ENCODE measurements around the gene WDR90. TPM values are rescaled to one million over a fixed set of nuclear protein-coding genes. Genes with fewer than 3 reads are reported as not detected.
A peak's percentile ranks its signal among the peaks of the same experiment; 100 is the strongest.

WDR90 gene
- total RNA-seq, 1 experiment from 2014 or later: 118 TPM

DNA sequence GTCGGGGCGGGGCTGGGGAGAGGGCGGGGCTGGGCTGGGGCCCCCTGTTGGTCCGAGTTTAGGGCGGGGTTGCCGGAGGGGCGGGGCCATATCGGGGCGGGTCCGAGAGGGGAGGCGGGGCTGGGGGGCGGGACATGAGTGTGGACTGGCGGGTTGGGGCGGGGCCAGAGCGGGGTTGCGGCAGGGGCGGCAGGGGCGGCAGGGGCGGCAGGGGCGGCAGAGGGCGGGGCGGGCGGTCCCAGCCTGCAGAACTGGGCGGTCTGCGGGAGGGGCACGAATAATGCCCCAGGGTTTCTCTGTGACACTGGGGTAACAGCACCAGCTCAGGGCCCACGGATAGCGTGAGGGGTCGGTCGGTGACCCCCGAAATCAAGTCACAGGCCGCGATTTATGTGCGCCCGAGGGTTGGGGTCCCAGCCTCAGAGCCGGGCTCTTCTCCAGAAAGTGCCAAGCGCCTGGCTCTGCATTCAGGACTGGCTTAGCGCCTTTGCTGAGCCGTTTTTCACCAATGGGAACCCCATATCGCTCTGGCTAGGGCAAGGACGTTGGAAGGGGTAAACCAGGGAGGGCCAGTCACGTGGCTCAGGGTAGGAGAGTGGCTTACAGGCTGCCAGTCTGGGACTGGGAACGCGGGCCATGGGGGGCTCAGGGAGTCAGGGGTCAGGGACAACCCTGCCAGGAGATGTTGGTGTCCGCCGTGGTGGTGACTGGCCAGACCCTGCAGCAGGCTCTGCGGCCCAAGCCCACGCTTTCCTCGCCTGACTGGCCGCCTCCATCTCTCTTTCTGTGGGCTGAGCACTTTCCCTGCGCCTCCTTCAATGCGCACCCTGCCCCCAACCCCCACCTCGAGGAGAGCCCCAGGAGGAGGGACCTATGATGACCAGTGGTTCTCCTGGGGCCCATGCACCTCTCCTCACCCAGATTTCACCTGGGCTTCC is 11.8 kb upstream of the WDR90 start:
- H3K27me3 ChIP-seq (ENCODE audit: insufficient read depth, low read depth): no peaks in the 10 kb centered on the region
- H3K4me2 ChIP-seq: peak overlapping the region; percentile 90
- peak overlapping the region; percentile 91 for H2AFZ ChIP-seq
- no peaks in the 10 kb centered on the region for H3K9me3 ChIP-seq (ENCODE audit: insufficient read depth, low read depth)
- no peak for DNase-seq
- H4K20me1 ChIP-seq (ENCODE audit: insufficient read depth): no peaks in the 10 kb centered on the region
- no peaks in the 10 kb centered on the region for H3K36me3 ChIP-seq (ENCODE audit: low read depth)
- H3K27ac ChIP-seq: 0 out of 2 replicates have a peak overlapping the region, but pooled peaks have one; percentile 80
- peaks cover 11% of the 10 kb centered on the region; the same call in 1 of the 2 replicates for H3K4me1 ChIP-seq (replicated peaks; ENCODE audit: insufficient read depth)
- ChIA-PET POLR2A (ENCODE audit: unreplicated experiment) (interaction anchor here (0.6 to 0.7 kb wide), 4 partner anchors 44 to 854 kb away, joined by 4 to 17 read pairs (median 6); no protein-coding TSS in a partner anchor), CTCF (interaction anchor here (0.5 to 0.9 kb wide), 2 partner anchors 44 to 45 kb away, joined by 3 to 4 read pairs; no protein-coding TSS in a partner anchor)
- H3K4me3 ChIP-seq: peak overlapping the region; percentile 80
- intact Hi-C loops (cut with micrococcal nuclease; ENCODE audit: unreplicated experiment): loop anchor here (2.0 kb wide), 1 partner anchor 45 kb away; no protein-coding TSS in a partner anchor
- no peaks in the 10 kb centered on the region for H3K9me2 ChIP-seq (ENCODE audit: insufficient read depth)
- H3K79me2 ChIP-seq (ENCODE audit: low read depth): peaks cover 19% of the 10 kb centered on the region
- peaks cover 16% of the 10 kb centered on the region for H3F3A ChIP-seq (ENCODE audit: insufficient read depth, low read depth)
- BruUV-seq (replicated peaks): no TSS peak
- TF ChIP-seq EZH2 (IDR thresholded peaks at IDR 0.05; ENCODE audit: low read depth): no peak
- TF ChIP-seq, protein P1, sequence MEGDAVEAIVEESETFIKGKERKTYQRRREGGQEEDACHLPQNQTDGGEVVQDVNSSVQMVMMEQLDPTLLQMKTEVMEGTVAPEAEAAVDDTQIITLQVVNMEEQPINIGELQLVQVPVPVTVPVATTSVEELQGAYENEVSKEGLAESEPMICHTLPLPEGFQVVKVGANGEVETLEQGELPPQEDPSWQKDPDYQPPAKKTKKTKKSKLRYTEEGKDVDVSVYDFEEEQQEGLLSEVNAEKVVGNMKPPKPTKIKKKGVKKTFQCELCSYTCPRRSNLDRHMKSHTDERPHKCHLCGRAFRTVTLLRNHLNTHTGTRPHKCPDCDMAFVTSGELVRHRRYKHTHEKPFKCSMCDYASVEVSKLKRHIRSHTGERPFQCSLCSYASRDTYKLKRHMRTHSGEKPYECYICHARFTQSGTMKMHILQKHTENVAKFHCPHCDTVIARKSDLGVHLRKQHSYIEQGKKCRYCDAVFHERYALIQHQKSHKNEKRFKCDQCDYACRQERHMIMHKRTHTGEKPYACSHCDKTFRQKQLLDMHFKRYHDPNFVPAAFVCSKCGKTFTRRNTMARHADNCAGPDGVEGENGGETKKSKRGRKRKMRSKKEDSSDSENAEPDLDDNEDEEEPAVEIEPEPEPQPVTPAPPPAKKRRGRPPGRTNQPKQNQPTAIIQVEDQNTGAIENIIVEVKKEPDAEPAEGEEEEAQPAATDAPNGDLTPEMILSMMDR (conservative IDR thresholded peaks at IDR 0.05): no peak

DNA sequence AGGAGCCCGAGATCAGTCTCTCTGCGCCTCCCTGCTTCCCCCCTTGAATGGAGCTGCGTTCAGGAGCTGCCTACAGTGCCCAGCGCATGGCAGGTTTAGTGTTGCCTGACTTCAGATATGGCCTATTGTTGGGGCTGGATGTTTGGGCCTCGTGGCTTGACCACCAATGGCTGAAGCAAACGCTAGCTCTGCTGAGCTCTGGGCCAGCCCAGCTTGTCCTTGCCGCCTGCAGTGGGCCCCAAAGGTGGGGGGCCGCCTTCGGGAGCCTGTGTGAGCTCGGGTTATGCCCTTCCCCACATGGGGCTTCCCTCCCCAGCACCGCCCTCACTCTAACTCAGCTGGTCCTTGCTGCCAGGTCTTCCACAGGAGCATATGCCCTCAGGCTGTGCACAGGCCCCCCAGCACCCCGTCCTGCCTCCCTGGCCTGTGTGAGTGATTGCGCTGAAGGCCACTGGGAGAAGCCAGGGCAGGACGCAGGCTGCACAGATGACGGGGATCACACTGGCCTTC is 11.1 kb upstream of the WDR90 start:
- no peak overlapping the region for H3K4me3 ChIP-seq
- H3K36me3 ChIP-seq (ENCODE audit: low read depth): no peaks in the 10 kb centered on the region
- peaks cover 16% of the 10 kb centered on the region for H3F3A ChIP-seq (ENCODE audit: insufficient read depth, low read depth)
- H3K79me2 ChIP-seq (ENCODE audit: low read depth): peaks cover 25% of the 10 kb centered on the region
- H3K9me3 ChIP-seq (ENCODE audit: insufficient read depth, low read depth): no peaks in the 10 kb centered on the region
- no peak overlapping the region for H3K27ac ChIP-seq
- no TSS peak for BruUV-seq (replicated peaks)
- no peaks in the 10 kb centered on the region for H3K27me3 ChIP-seq (ENCODE audit: insufficient read depth, low read depth)
- TF ChIP-seq, protein P1 (conservative IDR thresholded peaks at IDR 0.05): no peak
- no peak for TF ChIP-seq EZH2 (IDR thresholded peaks at IDR 0.05; ENCODE audit: low read depth)
- H3K9me2 ChIP-seq (ENCODE audit: insufficient read depth): no peaks in the 10 kb centered on the region
- intact Hi-C loops (cut with micrococcal nuclease; ENCODE audit: unreplicated experiment): no loop called here
- DNase-seq: no peak
- ChIA-PET CTCF (interaction anchor here (0.5 kb wide), 1 partner anchor 46 kb away, joined by 3 read pairs; no protein-coding TSS in a partner anchor), POLR2A (ENCODE audit: unreplicated experiment) (interaction anchor here (0.7 kb wide), 1 partner anchor 44 kb away, joined by 4 read pairs; no protein-coding TSS in a partner anchor)
- no peak overlapping the region for H2AFZ ChIP-seq
- no peak overlapping the region for H3K4me2 ChIP-seq
- H3K4me1 ChIP-seq (replicated peaks; ENCODE audit: insufficient read depth): peaks cover 14% of the 10 kb centered on the region; the same call in 1 of the 2 replicates
- H4K20me1 ChIP-seq (ENCODE audit: insufficient read depth): no peaks in the 10 kb centered on the region

DNA sequence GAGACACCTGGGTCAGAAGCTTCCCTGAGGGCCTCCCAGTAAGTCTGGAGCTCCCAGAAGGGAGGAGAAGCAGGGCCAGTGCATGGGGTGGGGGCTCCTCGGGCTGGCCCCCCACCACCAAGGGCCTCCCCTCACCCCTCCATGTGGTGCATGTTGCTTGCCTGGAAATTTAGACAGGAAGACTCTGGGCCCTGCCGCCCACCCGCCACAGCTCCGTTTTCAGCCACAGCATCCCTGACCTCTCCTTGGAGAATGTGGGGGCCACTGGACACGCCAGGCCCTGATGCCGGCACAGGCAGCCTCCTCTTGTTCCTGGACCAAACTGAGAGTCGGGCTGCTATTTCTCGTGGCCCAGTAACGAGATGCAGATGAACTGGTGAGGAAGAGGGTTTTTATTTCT is 10.3 kb upstream of the WDR90 start:
- TF ChIP-seq, protein P1 (conservative IDR thresholded peaks at IDR 0.05): no peak
- TF ChIP-seq EZH2 (IDR thresholded peaks at IDR 0.05; ENCODE audit: low read depth): no peak
- peaks cover 22% of the 10 kb centered on the region; the same call in 1 of the 2 replicates for H3K4me1 ChIP-seq (replicated peaks; ENCODE audit: insufficient read depth)
- H3K4me3 ChIP-seq: no peak overlapping the region
- no peaks in the 10 kb centered on the region for H3K36me3 ChIP-seq (ENCODE audit: low read depth)
- H3K79me2 ChIP-seq (ENCODE audit: low read depth): peaks cover 32% of the 10 kb centered on the region
- H3K27ac ChIP-seq: no peak overlapping the region
- peaks cover 16% of the 10 kb centered on the region for H3F3A ChIP-seq (ENCODE audit: insufficient read depth, low read depth)
- H2AFZ ChIP-seq: no peak overlapping the region
- no peak for DNase-seq
- no peaks in the 10 kb centered on the region for H3K9me2 ChIP-seq (ENCODE audit: insufficient read depth)
- intact Hi-C loops (cut with micrococcal nuclease; ENCODE audit: unreplicated experiment): no loop called here
- POLR2A ChIA-PET (ENCODE audit: unreplicated experiment): no interaction called here
- CTCF ChIA-PET: no interaction called here
- BruUV-seq (replicated peaks): no TSS peak
- H4K20me1 ChIP-seq (ENCODE audit: insufficient read depth): no peaks in the 10 kb centered on the region
- H3K9me3 ChIP-seq (ENCODE audit: insufficient read depth, low read depth): no peaks in the 10 kb centered on the region
- H3K4me2 ChIP-seq: no peak overlapping the region
- H3K27me3 ChIP-seq (ENCODE audit: insufficient read depth, low read depth): no peaks in the 10 kb centered on the region
